Esophagus muscularis mucosa (tissue), 3 donors: ENCODE data around the gene TP63.

Experiments used
- EP300 ChIP-seq: sonication (generic); formaldehyde crosslinking; IDR thresholded peaks from one replicate; pipeline ENCODE4 v1.6.1; 2017; ENCODE audit warnings: antibody characterized with exemption
- TF ChIP-seq, protein P1 (sequence below), 3 experiments: fragments of 200-600 bp in 2 of 3; fragments of 450-650 bp in 1 of 3; sonication (generic) in 2 of 3; IDR thresholded peaks; one replicate each; pipeline ENCODE4 v1.5.1; 2017 to 2019; ENCODE audit warnings: antibody characterized with exemption in 3 of 3, mild to moderate bottlenecking in 2 of 3, moderate library complexity in 1 of 3

DNA sequence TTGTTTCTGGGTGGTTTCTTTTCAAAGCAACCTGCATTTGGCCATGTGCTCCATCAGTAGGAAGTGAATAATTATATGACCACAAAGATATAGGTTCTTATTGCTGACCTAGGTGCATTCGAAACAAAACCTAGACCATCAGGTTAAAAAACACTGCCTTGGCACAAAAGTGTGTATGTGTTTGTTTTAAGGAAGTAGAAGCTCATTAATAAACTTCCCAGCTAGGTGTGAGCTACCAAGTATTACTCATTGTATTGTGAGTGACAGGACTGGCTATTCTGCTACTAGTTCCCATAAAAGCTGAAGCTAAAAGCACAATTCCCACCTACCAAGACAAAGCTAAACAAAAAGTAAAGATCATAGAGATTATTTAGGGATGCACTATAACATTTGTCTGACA, 168.2 kb downstream of the TP63 start:
- TF ChIP-seq EP300, result no peak
- TF ChIP-seq, protein P1, sequence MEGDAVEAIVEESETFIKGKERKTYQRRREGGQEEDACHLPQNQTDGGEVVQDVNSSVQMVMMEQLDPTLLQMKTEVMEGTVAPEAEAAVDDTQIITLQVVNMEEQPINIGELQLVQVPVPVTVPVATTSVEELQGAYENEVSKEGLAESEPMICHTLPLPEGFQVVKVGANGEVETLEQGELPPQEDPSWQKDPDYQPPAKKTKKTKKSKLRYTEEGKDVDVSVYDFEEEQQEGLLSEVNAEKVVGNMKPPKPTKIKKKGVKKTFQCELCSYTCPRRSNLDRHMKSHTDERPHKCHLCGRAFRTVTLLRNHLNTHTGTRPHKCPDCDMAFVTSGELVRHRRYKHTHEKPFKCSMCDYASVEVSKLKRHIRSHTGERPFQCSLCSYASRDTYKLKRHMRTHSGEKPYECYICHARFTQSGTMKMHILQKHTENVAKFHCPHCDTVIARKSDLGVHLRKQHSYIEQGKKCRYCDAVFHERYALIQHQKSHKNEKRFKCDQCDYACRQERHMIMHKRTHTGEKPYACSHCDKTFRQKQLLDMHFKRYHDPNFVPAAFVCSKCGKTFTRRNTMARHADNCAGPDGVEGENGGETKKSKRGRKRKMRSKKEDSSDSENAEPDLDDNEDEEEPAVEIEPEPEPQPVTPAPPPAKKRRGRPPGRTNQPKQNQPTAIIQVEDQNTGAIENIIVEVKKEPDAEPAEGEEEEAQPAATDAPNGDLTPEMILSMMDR (IDR thresholded peaks at IDR 0.05), result no peak
